ENCODE measurements around the gene RDH5.

- TF ChIP-seq EZH2phosphoT487 (IDR thresholded peaks at IDR 0.05; ENCODE audit: insufficient read depth, low read depth) (no peak), EZH2 (IDR thresholded peaks at IDR 0.05; ENCODE audit: insufficient read depth, poor library complexity, severe bottlenecking) (no peak)
Measured at GRCh38 chr12:55727643-55728185, 7.5 kb downstream of the RDH5 start.
